ENCODE data around the gene S1PR2.

S1PR2 gene

DNA sequence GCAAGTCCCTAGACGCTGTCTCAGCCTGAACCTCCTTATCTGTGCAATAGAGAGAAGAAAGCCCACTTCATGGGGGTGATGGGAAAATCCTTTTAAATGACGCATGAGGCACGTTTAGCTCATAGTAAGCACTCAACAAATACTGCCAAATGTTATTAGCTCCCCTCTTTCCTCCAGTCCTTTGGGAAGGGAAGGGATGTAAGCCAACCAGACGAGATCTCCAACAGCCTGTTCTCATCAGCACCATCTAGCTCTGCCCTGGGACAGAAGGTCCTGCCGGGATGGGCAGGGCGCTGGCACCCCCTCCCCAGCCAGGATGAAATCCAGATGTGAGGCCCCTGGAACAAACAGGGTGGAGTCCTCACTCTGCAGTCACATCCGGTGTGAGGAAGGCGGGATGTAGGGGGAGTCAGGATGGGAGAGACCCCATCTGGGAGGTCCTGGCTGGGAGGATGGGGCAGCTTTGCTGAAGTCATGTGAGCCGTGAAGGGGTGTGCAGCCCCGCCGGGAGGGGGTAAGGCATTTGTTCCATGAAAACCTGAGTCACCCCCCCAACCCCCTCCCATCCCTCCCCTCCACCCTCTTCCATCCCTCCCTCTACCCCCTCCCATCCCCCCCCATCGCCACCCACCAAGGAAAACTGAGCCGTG, 4.6 kb downstream of the S1PR2 start:
- TF ChIP-seq PPARA (CRISPR knock-in tag; IDR thresholded peaks at IDR 0.05; ENCODE audit: borderline replicate concordance) (no peak), TCF4 (CRISPR knock-in tag; IDR thresholded peaks at IDR 0.05; ENCODE audit: borderline replicate concordance) (peak; percentile 74)
- no peak for ATAC-seq

DNA sequence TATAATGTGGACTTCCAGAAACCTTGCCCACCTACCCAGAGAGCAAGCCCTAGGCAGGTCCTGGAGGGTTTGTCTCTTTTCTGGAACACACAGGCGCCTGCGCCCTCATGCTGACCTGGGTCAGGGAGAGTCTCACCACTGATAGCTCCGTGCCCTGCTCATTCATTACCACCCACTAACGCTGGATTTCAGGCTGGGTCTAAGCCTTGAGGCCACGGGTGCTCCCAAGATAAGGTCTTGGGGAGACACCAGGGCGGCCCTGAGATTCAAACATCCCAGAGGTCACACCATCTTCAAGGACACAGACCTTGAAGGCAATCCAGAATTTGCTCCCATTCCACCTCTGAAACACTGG, 5.1 kb downstream of the S1PR2 start:
- no peak for TF ChIP-seq RARB (CRISPR knock-in tag; IDR thresholded peaks at IDR 0.05)
- TF ChIP-seq ZNF8 (CRISPR knock-in tag; IDR thresholded peaks at IDR 0.05) = no peak
- no peak for TF ChIP-seq ZFP30 (CRISPR knock-in tag; IDR thresholded peaks at IDR 0.05)
- no peak for TF ChIP-seq OSR1 (CRISPR knock-in tag; IDR thresholded peaks at IDR 0.05)
- TF ChIP-seq, protein P1, sequence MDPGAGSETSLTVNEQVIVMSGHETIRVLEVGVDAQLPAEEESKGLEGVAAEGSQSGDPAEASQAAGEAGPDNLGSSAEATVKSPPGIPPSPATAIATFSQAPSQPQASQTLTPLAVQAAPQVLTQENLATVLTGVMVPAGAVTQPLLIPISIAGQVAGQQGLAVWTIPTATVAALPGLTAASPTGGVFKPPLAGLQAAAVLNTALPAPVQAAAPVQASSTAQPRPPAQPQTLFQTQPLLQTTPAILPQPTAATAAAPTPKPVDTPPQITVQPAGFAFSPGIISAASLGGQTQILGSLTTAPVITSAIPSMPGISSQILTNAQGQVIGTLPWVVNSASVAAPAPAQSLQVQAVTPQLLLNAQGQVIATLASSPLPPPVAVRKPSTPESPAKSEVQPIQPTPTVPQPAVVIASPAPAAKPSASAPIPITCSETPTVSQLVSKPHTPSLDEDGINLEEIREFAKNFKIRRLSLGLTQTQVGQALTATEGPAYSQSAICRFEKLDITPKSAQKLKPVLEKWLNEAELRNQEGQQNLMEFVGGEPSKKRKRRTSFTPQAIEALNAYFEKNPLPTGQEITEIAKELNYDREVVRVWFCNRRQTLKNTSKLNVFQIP (CRISPR knock-in tag; IDR thresholded peaks at IDR 0.05; ENCODE audit: borderline replicate concordance, low read depth) = no peak
- no peak for TF ChIP-seq ZFP3 (CRISPR knock-in tag; IDR thresholded peaks at IDR 0.05)
- TF ChIP-seq, protein P2, sequence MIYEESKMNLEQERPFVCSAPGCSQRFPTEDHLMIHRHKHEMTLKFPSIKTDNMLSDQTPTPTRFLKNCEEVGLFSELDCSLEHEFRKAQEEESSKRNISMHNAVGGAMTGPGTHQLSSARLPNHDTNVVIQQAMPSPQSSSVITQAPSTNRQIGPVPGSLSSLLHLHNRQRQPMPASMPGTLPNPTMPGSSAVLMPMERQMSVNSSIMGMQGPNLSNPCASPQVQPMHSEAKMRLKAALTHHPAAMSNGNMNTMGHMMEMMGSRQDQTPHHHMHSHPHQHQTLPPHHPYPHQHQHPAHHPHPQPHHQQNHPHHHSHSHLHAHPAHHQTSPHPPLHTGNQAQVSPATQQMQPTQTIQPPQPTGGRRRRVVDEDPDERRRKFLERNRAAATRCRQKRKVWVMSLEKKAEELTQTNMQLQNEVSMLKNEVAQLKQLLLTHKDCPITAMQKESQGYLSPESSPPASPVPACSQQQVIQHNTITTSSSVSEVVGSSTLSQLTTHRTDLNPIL (CRISPR knock-in tag; IDR thresholded peaks at IDR 0.05; ENCODE audit: low read depth) = no peak
- TF ChIP-seq, protein P3, sequence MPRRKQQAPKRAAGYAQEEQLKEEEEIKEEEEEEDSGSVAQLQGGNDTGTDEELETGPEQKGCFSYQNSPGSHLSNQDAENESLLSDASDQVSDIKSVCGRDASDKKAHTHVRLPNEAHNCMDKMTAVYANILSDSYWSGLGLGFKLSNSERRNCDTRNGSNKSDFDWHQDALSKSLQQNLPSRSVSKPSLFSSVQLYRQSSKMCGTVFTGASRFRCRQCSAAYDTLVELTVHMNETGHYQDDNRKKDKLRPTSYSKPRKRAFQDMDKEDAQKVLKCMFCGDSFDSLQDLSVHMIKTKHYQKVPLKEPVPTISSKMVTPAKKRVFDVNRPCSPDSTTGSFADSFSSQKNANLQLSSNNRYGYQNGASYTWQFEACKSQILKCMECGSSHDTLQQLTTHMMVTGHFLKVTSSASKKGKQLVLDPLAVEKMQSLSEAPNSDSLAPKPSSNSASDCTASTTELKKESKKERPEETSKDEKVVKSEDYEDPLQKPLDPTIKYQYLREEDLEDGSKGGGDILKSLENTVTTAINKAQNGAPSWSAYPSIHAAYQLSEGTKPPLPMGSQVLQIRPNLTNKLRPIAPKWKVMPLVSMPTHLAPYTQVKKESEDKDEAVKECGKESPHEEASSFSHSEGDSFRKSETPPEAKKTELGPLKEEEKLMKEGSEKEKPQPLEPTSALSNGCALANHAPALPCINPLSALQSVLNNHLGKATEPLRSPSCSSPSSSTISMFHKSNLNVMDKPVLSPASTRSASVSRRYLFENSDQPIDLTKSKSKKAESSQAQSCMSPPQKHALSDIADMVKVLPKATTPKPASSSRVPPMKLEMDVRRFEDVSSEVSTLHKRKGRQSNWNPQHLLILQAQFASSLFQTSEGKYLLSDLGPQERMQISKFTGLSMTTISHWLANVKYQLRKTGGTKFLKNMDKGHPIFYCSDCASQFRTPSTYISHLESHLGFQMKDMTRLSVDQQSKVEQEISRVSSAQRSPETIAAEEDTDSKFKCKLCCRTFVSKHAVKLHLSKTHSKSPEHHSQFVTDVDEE (CRISPR knock-in tag; IDR thresholded peaks at IDR 0.05) = no peak
- TF ChIP-seq ZNF565 (CRISPR knock-in tag; conservative IDR thresholded peaks at IDR 0.05; ENCODE audit: low read depth) = no peak
- no peak for TF ChIP-seq CSDC2 (CRISPR knock-in tag; IDR thresholded peaks at IDR 0.05)
- TF ChIP-seq, protein P4, sequence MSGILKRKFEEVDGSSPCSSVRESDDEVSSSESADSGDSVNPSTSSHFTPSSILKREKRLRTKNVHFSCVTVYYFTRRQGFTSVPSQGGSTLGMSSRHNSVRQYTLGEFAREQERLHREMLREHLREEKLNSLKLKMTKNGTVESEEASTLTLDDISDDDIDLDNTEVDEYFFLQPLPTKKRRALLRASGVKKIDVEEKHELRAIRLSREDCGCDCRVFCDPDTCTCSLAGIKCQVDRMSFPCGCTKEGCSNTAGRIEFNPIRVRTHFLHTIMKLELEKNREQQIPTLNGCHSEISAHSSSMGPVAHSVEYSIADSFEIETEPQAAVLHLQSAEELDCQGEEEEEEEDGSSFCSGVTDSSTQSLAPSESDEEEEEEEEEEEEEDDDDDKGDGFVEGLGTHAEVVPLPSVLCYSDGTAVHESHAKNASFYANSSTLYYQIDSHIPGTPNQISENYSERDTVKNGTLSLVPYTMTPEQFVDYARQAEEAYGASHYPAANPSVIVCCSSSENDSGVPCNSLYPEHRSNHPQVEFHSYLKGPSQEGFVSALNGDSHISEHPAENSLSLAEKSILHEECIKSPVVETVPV (CRISPR knock-in tag; IDR thresholded peaks at IDR 0.05) = no peak
- no peak for TF ChIP-seq ZC3H10 (CRISPR knock-in tag; IDR thresholded peaks at IDR 0.05)
- TF ChIP-seq, protein P5, sequence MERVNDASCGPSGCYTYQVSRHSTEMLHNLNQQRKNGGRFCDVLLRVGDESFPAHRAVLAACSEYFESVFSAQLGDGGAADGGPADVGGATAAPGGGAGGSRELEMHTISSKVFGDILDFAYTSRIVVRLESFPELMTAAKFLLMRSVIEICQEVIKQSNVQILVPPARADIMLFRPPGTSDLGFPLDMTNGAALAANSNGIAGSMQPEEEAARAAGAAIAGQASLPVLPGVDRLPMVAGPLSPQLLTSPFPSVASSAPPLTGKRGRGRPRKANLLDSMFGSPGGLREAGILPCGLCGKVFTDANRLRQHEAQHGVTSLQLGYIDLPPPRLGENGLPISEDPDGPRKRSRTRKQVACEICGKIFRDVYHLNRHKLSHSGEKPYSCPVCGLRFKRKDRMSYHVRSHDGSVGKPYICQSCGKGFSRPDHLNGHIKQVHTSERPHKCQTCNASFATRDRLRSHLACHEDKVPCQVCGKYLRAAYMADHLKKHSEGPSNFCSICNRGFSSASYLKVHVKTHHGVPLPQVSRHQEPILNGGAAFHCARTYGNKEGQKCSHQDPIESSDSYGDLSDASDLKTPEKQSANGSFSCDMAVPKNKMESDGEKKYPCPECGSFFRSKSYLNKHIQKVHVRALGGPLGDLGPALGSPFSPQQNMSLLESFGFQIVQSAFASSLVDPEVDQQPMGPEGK (CRISPR knock-in tag; IDR thresholded peaks at IDR 0.05; ENCODE audit: borderline replicate concordance) = no peak
- TF ChIP-seq ISL1 (CRISPR knock-in tag; IDR thresholded peaks at IDR 0.05) = no peak
- no peak for TF ChIP-seq TOX (CRISPR knock-in tag; IDR thresholded peaks at IDR 0.05; ENCODE audit: borderline replicate concordance)
- no peak for TF ChIP-seq PPARA (CRISPR knock-in tag; IDR thresholded peaks at IDR 0.05; ENCODE audit: borderline replicate concordance)
- TF ChIP-seq ZNF70 (CRISPR knock-in tag; IDR thresholded peaks at IDR 0.05) = no peak
- no peak for ATAC-seq

DNA sequence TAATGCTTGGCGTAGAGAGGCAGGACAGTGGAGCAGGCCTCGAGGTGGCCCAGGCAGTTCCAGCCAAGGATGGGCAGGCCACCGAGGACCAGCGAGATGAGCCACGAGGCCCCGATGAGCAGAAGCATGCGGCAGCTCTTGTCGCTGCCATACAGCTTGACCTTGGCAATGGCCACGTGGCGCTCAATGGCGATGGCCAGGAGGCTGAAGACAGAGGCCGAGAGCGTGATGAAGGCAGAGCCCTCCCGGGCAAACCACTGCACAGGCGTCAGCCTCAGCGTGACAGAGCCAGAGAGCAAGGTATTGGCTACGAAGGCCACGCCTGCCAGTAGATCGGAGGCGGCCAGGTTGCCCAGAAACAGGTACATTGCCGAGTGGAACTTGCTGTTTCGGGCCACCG, 6.8 kb downstream of the S1PR2 start:
- ATAC-seq = no peak
- TF ChIP-seq, protein P4 (CRISPR knock-in tag; IDR thresholded peaks at IDR 0.05) = no peak
- TF ChIP-seq ZFP30 (CRISPR knock-in tag; IDR thresholded peaks at IDR 0.05) (no peak), BACH2 (CRISPR knock-in tag; IDR thresholded peaks at IDR 0.05; ENCODE audit: borderline replicate concordance) (no peak), ESRRG (CRISPR knock-in tag; IDR thresholded peaks at IDR 0.05) (no peak), PPARA (CRISPR knock-in tag; IDR thresholded peaks at IDR 0.05; ENCODE audit: borderline replicate concordance) (no peak), ZNF70 (CRISPR knock-in tag; IDR thresholded peaks at IDR 0.05) (no peak)
- TF ChIP-seq, protein P1 (CRISPR knock-in tag; IDR thresholded peaks at IDR 0.05; ENCODE audit: borderline replicate concordance, low read depth) = no peak
- TF ChIP-seq, protein P3 (CRISPR knock-in tag; IDR thresholded peaks at IDR 0.05) = no peak

Data from SK-N-SH treated with all-trans-retinoic acid at 6 μM for 48 hours (cell line).